Spinal cord (tissue), 10 donors: Measurements from ENCODE around the gene SUSD3. TPM values are rescaled to one million over a fixed set of nuclear protein-coding genes. Genes with fewer than 3 reads are reported as not detected.

ENCODE experiments used
- DNase-seq, 6 donors: peaks; one replicate each; pipeline versions ENCODE4 v3.0.0 to v3.0.0-alpha.2; 2013 to 2015; ENCODE audit warnings: low spot score in 6 of 6, low read depth in 4 of 6
- H3K27ac ChIP-seq: one replicate; pipeline ENCODE4 v1.5.1; 2013; ENCODE audit warnings: low read depth, low read length, control low read depth
- H3K27me3 ChIP-seq: one replicate; pipeline ENCODE4 v1.6.1; 2013; ENCODE audit warnings: low read length; ENCODE audit not compliant: control insufficient read depth, insufficient read depth
- H3K36me3 ChIP-seq: one replicate; pipeline ENCODE4 v1.6.1; 2013; ENCODE audit warnings: low read length; ENCODE audit not compliant: control insufficient read depth, insufficient read depth
- H3K4me1 ChIP-seq: one replicate; pipeline ENCODE4 v1.6.1; 2013; ENCODE audit warnings: low read length; ENCODE audit not compliant: control insufficient read depth, insufficient read depth
- H3K4me3 ChIP-seq: one replicate; pipeline ENCODE4 v1.5.1; 2013; ENCODE audit warnings: low read depth, low read length, control low read depth
- H3K9me3 ChIP-seq: one replicate; pipeline ENCODE4 v1.6.1; 2013; ENCODE audit warnings: low read length; ENCODE audit not compliant: control insufficient read depth, insufficient read depth
- WGBS: methylation state at CpG from one replicate; pipeline ENCODE4 v1.1.5; 2013; ENCODE audit warnings: missing lambda C conversion rate; ENCODE audit not compliant: insufficient coverage; 5-methylcytosine and 5-hydroxymethylcytosine counted together
- polyA plus RNA-seq, 2 donors: library from polyadenylated mRNA; unstranded; fragments of 120-200 nt; gene quantifications; one replicate each; pipeline ENCODE4 v1.2.1, GENCODE V29; 2013; ENCODE audit not compliant: insufficient read length in 2 of 2
- total RNA-seq, 2 donors: library from RNA; depleted of rRNA in 1 of 2; stranded (reverse); fragments of 120-200 nt in 1 of 2; fragments of >200 nt in 1 of 2; gene quantifications; one replicate each; pipeline versions ENCODE4 v1.2.3 to v1.2.4, GENCODE V29; 2013 to 2014
- donor health status: healthy.

SUSD3 gene
- total and polyA plus RNA-seq, 4 donors: 3.1 to 6.3 (median 4.9) TPM

DNA sequence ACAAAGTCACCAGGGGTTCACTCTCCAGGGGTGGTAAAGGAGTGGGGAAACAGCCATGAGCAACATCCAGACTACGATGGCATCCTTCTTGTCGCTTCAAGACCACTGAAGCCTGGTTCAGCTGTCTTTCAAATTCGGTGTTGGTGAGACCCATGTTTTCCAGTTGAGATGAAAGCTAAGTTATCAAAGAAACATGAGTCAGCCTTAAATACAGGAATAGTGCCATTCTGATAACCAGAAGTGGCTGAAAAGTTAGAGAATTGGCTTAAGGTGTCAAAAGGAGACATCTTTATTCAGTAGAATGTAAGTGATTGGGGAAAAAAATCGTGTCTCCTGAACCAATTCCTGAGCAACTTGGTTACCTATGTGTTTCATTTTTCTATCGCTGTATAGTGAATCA, 30.5 kb downstream of the SUSD3 start:
- no peaks in the 10 kb centered on the region for H3K36me3 ChIP-seq
- no peak overlapping the region for H3K27ac ChIP-seq
- H3K27me3 ChIP-seq: no peaks in the 10 kb centered on the region
- peaks cover 16% of the 10 kb centered on the region for H3K4me1 ChIP-seq
- no peak overlapping the region for H3K4me3 ChIP-seq
- DNase-seq: no peak
- WGBS: 95% methylated on average over 3 of the region's 5 CpGs
- H3K9me3 ChIP-seq: no peaks in the 10 kb centered on the region

- Histone ChIP-seq H3K4me1 (peaks cover 19% of the 10 kb centered on the region), H3K27me3 (no peaks in the 10 kb centered on the region), H3K36me3 (no peaks in the 10 kb centered on the region), H3K9me3 (no peaks in the 10 kb centered on the region), H3K4me3 (no peak overlapping the region), H3K27ac (no peak overlapping the region)
- 88% methylated on average over 6 of the region's 12 CpGs for WGBS
- DNase-seq: no peak
Measured at GRCh38 chr9:93089481-93089991, 31.0 kb downstream of the SUSD3 start.

- H3K9me3 ChIP-seq: no peaks in the 10 kb centered on the region
- H3K4me3 ChIP-seq: no peak overlapping the region
- DNase-seq: no peak
- no peak overlapping the region for H3K27ac ChIP-seq
- H3K36me3 ChIP-seq: no peaks in the 10 kb centered on the region
- H3K27me3 ChIP-seq: no peaks in the 10 kb centered on the region
- peaks cover 25% of the 10 kb centered on the region for H3K4me1 ChIP-seq
- WGBS: 67% methylated on average over 5 of the region's 8 CpGs
Measured at GRCh38 chr9:93090091-93090655, 31.7 kb downstream of the SUSD3 start.

DNA sequence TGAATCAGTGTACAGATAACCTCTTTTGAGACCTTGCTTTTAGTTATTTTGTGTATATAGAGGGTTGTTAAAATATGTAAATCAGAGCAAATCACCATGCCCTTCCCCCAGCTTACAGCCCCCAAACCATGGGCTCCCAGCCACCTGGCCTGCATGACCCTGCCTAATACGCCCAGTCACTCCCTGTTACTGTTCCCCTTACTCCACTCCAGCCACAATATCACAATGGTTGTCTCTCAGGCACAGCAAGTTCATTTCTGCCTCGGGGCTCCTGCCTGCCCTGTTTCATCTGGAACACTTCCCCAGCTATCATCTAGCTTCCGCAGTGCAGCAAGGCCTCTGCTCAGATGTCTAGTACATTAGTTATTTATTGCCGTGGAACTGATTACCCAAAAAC, 32.6 kb downstream of the SUSD3 start:
- H3K36me3 ChIP-seq: no peaks in the 10 kb centered on the region
- H3K4me1 ChIP-seq: peaks cover 26% of the 10 kb centered on the region
- no peak overlapping the region for H3K4me3 ChIP-seq
- no peaks in the 10 kb centered on the region for H3K27me3 ChIP-seq
- 79% methylated on average over 2 of the region's 4 CpGs for WGBS
- no peak for DNase-seq
- H3K9me3 ChIP-seq: no peaks in the 10 kb centered on the region
- no peak overlapping the region for H3K27ac ChIP-seq

- H3K36me3 ChIP-seq: no peaks in the 10 kb centered on the region
- H3K27ac ChIP-seq: no peak overlapping the region
- H3K9me3 ChIP-seq: no peaks in the 10 kb centered on the region
- no peaks in the 10 kb centered on the region for H3K27me3 ChIP-seq
- DNase-seq: no peak
- WGBS: 86% methylated on average over 1 of the region's 3 CpGs
- no peak overlapping the region for H3K4me3 ChIP-seq
- H3K4me1 ChIP-seq: peaks cover 27% of the 10 kb centered on the region
Measured at GRCh38 chr9:93091453-93092081, 33.1 kb downstream of the SUSD3 start.

GRCh38 chr9:93092251-93092991, 33.9 kb downstream of the SUSD3 start:
- Histone ChIP-seq H3K27ac (peak overlapping the region; percentile 85), H3K9me3 (no peaks in the 10 kb centered on the region), H3K36me3 (no peaks in the 10 kb centered on the region), H3K27me3 (no peaks in the 10 kb centered on the region), H3K4me1 (peaks cover 36% of the 10 kb centered on the region), H3K4me3 (no peak overlapping the region)
- no peak for DNase-seq
- WGBS: 96% methylated on average over 7 of the region's 7 CpGs

GRCh38 chr9:93093127-93093876, 34.8 kb downstream of the SUSD3 start:
- peak overlapping the region; percentile 85 for H3K27ac ChIP-seq

GRCh38 chr9:93093877-93094657, 35.6 kb downstream of the SUSD3 start:
- DNase-seq: no peak
- H3K4me3 ChIP-seq: no peak overlapping the region
- H3K27ac ChIP-seq: peak overlapping the region; percentile 95
- peaks cover 52% of the 10 kb centered on the region for H3K4me1 ChIP-seq
- H3K36me3 ChIP-seq: no peaks in the 10 kb centered on the region
- WGBS: 69% methylated on average over 6 of the region's 7 CpGs
- H3K9me3 ChIP-seq: no peaks in the 10 kb centered on the region
- H3K27me3 ChIP-seq: no peaks in the 10 kb centered on the region

More at GRCh38 chr9:93093127-93093876, 34.8 kb downstream of the SUSD3 start:
- no peak overlapping the region for H3K4me3 ChIP-seq
- no peaks in the 10 kb centered on the region for H3K36me3 ChIP-seq
- no peaks in the 10 kb centered on the region for H3K9me3 ChIP-seq
- H3K27me3 ChIP-seq: no peaks in the 10 kb centered on the region
- DNase-seq: peak in 2 of 6 donors; percentile 15 to 45
- peaks cover 44% of the 10 kb centered on the region for H3K4me1 ChIP-seq
- 48% methylated on average over 10 of the region's 11 CpGs for WGBS
